ENCODE measurements around the gene ZFAND6.
"Not testable (repeated sequence)": the region's sequence is repeated elsewhere in the genome, so short reads cannot be mapped to it uniquely, and the experiment has no call there.

The ZFAND6 gene

DNA sequence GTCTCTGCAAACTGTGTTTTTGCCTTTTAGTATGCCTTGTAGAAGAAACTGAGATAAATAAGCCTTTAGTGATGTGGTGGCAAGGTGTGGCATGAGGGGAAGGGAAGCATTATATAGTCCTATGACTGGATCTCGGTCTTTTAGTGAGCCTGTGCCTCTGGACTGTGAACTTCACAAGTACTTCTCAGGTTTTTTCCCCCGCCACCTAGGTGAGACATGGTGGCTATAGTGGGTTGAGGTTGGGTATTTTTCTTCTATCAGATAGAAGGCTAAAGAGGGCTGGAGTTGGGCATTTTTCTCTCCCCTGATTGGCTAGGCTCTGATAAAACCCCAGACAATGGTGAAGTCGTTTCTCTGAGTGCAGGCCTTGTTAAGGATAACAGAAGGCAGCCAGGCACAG lies 38.7 kb upstream of the ZFAND6 start:
- Histone ChIP-seq H3K4me1 (ENCODE audit: control insufficient read depth, insufficient read depth, low read length) (no peaks in the 10 kb centered on the region), H3K9ac (ENCODE audit: low read length) (no peak overlapping the region), H3K27me3 (replicated peaks; ENCODE audit: control insufficient read depth, insufficient read depth, low read length) (no peaks in the 10 kb centered on the region), H3K36me3 (ENCODE audit: control insufficient read depth, insufficient read depth, low read length, severe bottlenecking) (no peaks in the 10 kb centered on the region), H3K4me3 (ENCODE audit: low read length) (no peak overlapping the region), H3K9me3 (ENCODE audit: control insufficient read depth, low read length) (no peaks in the 10 kb centered on the region)
- no peak for DNase-seq (ENCODE audit: low read depth)

DNA sequence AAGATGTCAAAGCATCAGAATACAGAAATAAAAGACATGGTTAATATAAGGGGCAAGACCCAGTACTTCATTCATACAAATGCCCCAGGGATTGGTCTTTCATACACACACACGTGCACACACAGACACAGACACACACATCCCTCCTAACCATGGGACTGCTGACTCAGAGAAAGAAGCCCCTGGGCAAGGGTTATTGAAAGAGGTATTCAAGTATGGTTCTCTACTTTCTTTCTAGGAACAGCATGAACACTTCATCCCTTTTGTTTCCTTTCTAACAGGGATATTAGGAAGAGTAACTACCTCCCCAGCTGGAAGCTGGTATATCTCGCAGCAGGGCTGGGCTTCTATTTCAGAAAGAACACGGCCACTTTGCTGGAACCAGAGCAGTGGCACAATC lies 33.2 kb upstream of the ZFAND6 start:
- DNase-seq (ENCODE audit: low read depth) = no peak
- no peak overlapping the region for H3K4me3 ChIP-seq (ENCODE audit: low read length)
- H3K27me3 ChIP-seq (replicated peaks; ENCODE audit: control insufficient read depth, insufficient read depth, low read length) = no peaks in the 10 kb centered on the region
- H3K9ac ChIP-seq (ENCODE audit: low read length) = no peak overlapping the region
- H3K4me1 ChIP-seq (ENCODE audit: control insufficient read depth, insufficient read depth, low read length) = no peaks in the 10 kb centered on the region
- no peaks in the 10 kb centered on the region for H3K9me3 ChIP-seq (ENCODE audit: control insufficient read depth, low read length)
- H3K36me3 ChIP-seq (ENCODE audit: control insufficient read depth, insufficient read depth, low read length, severe bottlenecking) = no peaks in the 10 kb centered on the region

- H3K27me3 ChIP-seq (replicated peaks; ENCODE audit: control insufficient read depth, insufficient read depth, low read length) = no peaks in the 10 kb centered on the region
- no peaks in the 10 kb centered on the region for H3K36me3 ChIP-seq (ENCODE audit: control insufficient read depth, insufficient read depth, low read length, severe bottlenecking)
- no peak overlapping the region for H3K4me3 ChIP-seq (ENCODE audit: low read length)
- no peaks in the 10 kb centered on the region for H3K4me1 ChIP-seq (ENCODE audit: control insufficient read depth, insufficient read depth, low read length)
- no peak for DNase-seq (ENCODE audit: low read depth)
- no peak overlapping the region for H3K9ac ChIP-seq (ENCODE audit: low read length)
- H3K9me3 ChIP-seq (ENCODE audit: control insufficient read depth, low read length) = no peaks in the 10 kb centered on the region
These were observed 32.7 kb upstream of the ZFAND6 start for GRCh38 chr15:80026754-80027153.

GRCh38 chr15:80028937-80029336 lies 30.5 kb upstream of the ZFAND6 start:
- no peak overlapping the region for H3K9ac ChIP-seq (ENCODE audit: low read length)
- H3K4me1 ChIP-seq (ENCODE audit: control insufficient read depth, insufficient read depth, low read length) = peaks cover 12% of the 10 kb centered on the region
- H3K9me3 ChIP-seq (ENCODE audit: control insufficient read depth, low read length) = no peaks in the 10 kb centered on the region
- H3K36me3 ChIP-seq (ENCODE audit: control insufficient read depth, insufficient read depth, low read length, severe bottlenecking) = no peaks in the 10 kb centered on the region
- DNase-seq (ENCODE audit: low read depth) = no peak
- H3K27me3 ChIP-seq (replicated peaks; ENCODE audit: control insufficient read depth, insufficient read depth, low read length) = no peaks in the 10 kb centered on the region
- no peak overlapping the region for H3K4me3 ChIP-seq (ENCODE audit: low read length)

DNA sequence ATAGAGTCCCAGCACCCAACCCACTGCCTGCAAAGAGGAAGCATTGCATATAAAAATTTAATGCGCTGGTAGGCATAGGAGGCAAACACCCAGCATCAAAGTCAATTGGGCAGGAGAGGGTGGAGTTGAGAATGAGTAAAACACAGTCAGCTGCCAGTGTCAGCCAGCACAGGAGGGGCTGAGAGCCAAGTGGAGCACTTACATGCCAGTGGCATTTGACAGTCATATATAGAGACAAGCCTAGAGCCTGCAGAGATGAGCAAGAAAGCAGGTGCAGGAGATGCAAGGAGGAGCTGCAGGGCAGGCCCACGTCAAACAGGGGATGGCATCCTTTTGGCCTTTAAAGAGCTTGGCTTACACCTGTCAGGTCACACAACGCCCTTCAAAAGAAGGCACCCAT lies 27.6 kb upstream of the ZFAND6 start:
- Histone ChIP-seq H3K27me3 (replicated peaks; ENCODE audit: control insufficient read depth, insufficient read depth, low read length) (no peaks in the 10 kb centered on the region), H3K9me3 (ENCODE audit: control insufficient read depth, low read length) (no peaks in the 10 kb centered on the region), H3K4me3 (ENCODE audit: low read length) (no peak overlapping the region), H3K36me3 (ENCODE audit: control insufficient read depth, insufficient read depth, low read length, severe bottlenecking) (no peaks in the 10 kb centered on the region), H3K9ac (ENCODE audit: low read length) (no peak overlapping the region), H3K4me1 (ENCODE audit: control insufficient read depth, insufficient read depth, low read length) (peaks cover 12% of the 10 kb centered on the region)
- DNase-seq (ENCODE audit: low read depth) = no peak

- H3K4me3 ChIP-seq (ENCODE audit: low read length) = no peak overlapping the region
- no peak for DNase-seq (ENCODE audit: low read depth)
- no peaks in the 10 kb centered on the region for H3K9me3 ChIP-seq (ENCODE audit: control insufficient read depth, low read length)
- no peaks in the 10 kb centered on the region for H3K36me3 ChIP-seq (ENCODE audit: control insufficient read depth, insufficient read depth, low read length, severe bottlenecking)
- H3K4me1 ChIP-seq (ENCODE audit: control insufficient read depth, insufficient read depth, low read length) = peaks cover 12% of the 10 kb centered on the region
- H3K9ac ChIP-seq (ENCODE audit: low read length) = no peak overlapping the region
- H3K27me3 ChIP-seq (replicated peaks; ENCODE audit: control insufficient read depth, insufficient read depth, low read length) = no peaks in the 10 kb centered on the region
These were observed 24.8 kb upstream of the ZFAND6 start for GRCh38 chr15:80034629-80035028.

DNA sequence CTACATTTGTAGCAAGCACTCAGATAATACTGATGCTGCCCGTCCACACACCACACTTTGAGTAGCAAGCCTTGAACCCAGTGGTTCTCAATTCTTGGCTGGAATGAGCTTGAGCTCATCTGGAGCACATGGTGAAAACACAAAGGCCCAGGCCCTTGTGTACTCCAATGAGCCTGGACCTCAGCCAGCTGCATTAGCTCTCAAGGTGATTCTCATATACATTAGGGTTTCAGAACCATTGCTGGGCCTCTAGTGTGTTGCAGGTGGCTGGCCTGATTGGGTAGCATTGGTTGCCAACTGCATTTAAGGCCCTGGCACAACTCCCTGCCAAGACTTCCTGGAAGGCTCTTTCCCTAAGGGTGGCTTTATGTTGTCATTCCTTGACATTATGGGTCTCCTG lies 23.4 kb upstream of the ZFAND6 start:
- Histone ChIP-seq H3K27me3 (replicated peaks; ENCODE audit: control insufficient read depth, insufficient read depth, low read length) (no peaks in the 10 kb centered on the region), H3K36me3 (ENCODE audit: control insufficient read depth, insufficient read depth, low read length, severe bottlenecking) (no peaks in the 10 kb centered on the region), H3K4me3 (ENCODE audit: low read length) (no peak overlapping the region), H3K4me1 (ENCODE audit: control insufficient read depth, insufficient read depth, low read length) (peaks cover 12% of the 10 kb centered on the region), H3K9ac (ENCODE audit: low read length) (no peak overlapping the region), H3K9me3 (ENCODE audit: control insufficient read depth, low read length) (no peaks in the 10 kb centered on the region)
- no peak for DNase-seq (ENCODE audit: low read depth)

DNA sequence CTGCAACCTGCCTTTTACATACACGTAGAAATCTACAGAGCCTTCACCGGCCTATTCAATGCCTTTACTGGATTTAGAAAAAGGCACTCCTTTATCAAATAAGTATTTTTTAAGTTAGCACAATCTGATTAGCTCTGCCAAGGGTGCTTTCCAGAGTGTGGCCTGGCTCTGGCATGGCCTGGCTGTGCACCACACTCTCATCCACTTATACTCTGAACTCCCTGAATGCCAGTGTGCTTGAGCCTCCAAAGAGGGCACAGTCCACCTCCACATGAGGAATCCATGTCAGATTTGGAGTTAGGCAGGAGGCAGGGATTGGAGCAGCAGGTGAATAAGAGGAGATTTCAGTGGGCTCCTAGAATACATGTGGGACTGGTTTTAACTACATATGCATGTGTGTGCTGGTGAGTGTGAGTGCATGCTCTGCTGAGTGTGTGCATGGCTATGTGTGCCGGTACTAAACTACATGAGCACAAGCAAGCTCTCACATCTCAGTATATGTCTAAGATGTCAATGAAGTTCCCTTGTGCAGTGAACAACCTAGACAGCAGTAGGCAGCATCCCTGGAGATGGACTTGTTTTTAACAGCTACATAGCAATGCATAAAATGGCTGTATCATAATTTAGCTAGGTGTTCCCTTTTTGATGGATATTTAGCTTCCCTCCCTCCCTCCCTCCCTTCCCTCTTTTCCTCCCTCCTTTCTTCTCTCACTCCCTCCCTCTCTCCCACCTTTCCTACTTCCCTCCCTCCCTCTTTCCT lies 17.8 kb upstream of the ZFAND6 start:
- Histone ChIP-seq H3K27me3 (replicated peaks; ENCODE audit: control insufficient read depth, insufficient read depth, low read length) (no peaks in the 10 kb centered on the region), H3K4me3 (ENCODE audit: low read length) (no peak overlapping the region), H3K9ac (ENCODE audit: low read length) (no peak overlapping the region), H3K4me1 (ENCODE audit: control insufficient read depth, insufficient read depth, low read length) (no peaks in the 10 kb centered on the region), H3K36me3 (ENCODE audit: control insufficient read depth, insufficient read depth, low read length, severe bottlenecking) (no peaks in the 10 kb centered on the region), H3K9me3 (ENCODE audit: control insufficient read depth, low read length) (no peaks in the 10 kb centered on the region)
- DNase-seq (ENCODE audit: low read depth) = no peak

- no peak overlapping the region for H3K9ac ChIP-seq (ENCODE audit: low read length)
- H3K27me3 ChIP-seq (replicated peaks; ENCODE audit: control insufficient read depth, insufficient read depth, low read length) = no peaks in the 10 kb centered on the region
- no peak overlapping the region for H3K4me3 ChIP-seq (ENCODE audit: low read length)
- H3K4me1 ChIP-seq (ENCODE audit: control insufficient read depth, insufficient read depth, low read length) = no peaks in the 10 kb centered on the region
- DNase-seq (ENCODE audit: low read depth) = no peak
- H3K9me3 ChIP-seq (ENCODE audit: control insufficient read depth, low read length) = no peaks in the 10 kb centered on the region
- no peaks in the 10 kb centered on the region for H3K36me3 ChIP-seq (ENCODE audit: control insufficient read depth, insufficient read depth, low read length, severe bottlenecking)
These were observed 16.9 kb upstream of the ZFAND6 start for GRCh38 chr15:80042568-80042967.

DNA sequence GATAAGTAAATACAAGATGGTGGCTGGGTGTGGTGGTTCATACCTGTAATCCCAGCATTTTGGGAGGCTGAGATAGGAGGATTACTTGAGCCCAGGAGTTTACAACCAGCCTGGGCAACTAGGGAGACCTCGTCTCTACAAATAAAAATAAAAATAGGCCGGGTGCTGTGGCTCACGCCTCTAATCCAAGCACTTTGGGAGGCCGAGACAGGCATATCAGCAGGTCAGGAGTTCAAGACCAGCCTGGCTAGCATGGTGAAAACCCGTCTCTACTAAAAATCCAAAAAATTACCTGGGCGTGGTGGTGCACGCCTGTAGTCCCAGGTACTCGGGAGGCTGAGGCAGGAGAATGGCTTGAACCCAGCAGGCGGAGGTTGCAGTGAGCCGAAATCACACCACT lies 14.3 kb upstream of the ZFAND6 start:
- not testable (repeated sequence) for H3K27me3 ChIP-seq (replicated peaks; ENCODE audit: control insufficient read depth, insufficient read depth, low read length); H3K9ac ChIP-seq (ENCODE audit: low read length); H3K4me3 ChIP-seq (ENCODE audit: low read length); H3K4me1 ChIP-seq (ENCODE audit: control insufficient read depth, insufficient read depth, low read length); DNase-seq (ENCODE audit: low read depth); H3K36me3 ChIP-seq (ENCODE audit: control insufficient read depth, insufficient read depth, low read length, severe bottlenecking); H3K9me3 ChIP-seq (ENCODE audit: control insufficient read depth, low read length)

DNA sequence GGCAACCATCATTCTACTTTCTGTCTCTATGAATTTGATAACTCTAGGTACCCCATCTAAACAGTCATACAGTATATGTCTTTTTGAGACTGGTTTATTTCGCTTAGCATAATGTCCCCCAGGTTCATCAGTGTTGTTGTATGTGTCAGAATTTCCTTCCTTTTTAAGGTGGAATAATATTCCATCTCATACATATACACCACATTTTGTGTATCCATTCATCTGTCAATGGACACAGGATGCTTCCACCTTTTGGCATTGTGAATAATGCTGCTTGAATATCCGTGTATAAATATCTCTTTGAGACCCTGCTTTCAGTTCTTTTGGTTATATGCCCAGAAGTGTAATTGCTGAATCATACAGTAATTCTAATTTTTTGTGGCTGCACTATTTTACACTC lies 10.4 kb upstream of the ZFAND6 start:
- Histone ChIP-seq H3K4me3 (ENCODE audit: low read length) (no peak overlapping the region), H3K9me3 (ENCODE audit: control insufficient read depth, low read length) (no peaks in the 10 kb centered on the region), H3K4me1 (ENCODE audit: control insufficient read depth, insufficient read depth, low read length) (no peaks in the 10 kb centered on the region), H3K27me3 (replicated peaks; ENCODE audit: control insufficient read depth, insufficient read depth, low read length) (no peaks in the 10 kb centered on the region), H3K36me3 (ENCODE audit: control insufficient read depth, insufficient read depth, low read length, severe bottlenecking) (no peaks in the 10 kb centered on the region), H3K9ac (ENCODE audit: low read length) (no peak overlapping the region)
- DNase-seq (ENCODE audit: low read depth) = no peak
